Heart left ventricle (tissue), 13 donors: ENCODE data around the gene ANKRD39.

Experiments used
- POLR2A ChIP-seq, 2 donors: fragments of 450-650 bp; IDR thresholded peaks; one replicate each; pipeline ENCODE4 v1.6.1; 2017; ENCODE audit warnings: antibody characterized with exemption in 2 of 2, mild to moderate bottlenecking in 2 of 2, moderate library complexity in 2 of 2
- TF ChIP-seq, protein P1 (sequence below), 12 donors: fragments of 200-600 bp; sonication (generic) in 4 of 12; IDR thresholded peaks; one replicate each; pipeline versions ENCODE4 v1.5.0 to v1.8.0; 2018 to 2022; ENCODE audit warnings: antibody characterized with exemption in 12 of 12, mild to moderate bottlenecking in 5 of 12
- donor health status: ischemic (EF 13 %, LVEDD 7.1; RV severe dilation, severe dysfunction).
- donor health status: DM: no; HTN: yes; CAD: no.
- donor health status: DM: no; HTN: no; CAD: no.
- donor health status: ischemic (EF 25% LVEDD 6.9; RV normal size, moderate dysfunction).
- donor health status: ischemic (EF 25% LVEDD 5.7; RV mildly dilated, moderate dysfunction).
- donor health status: ischemic (EF 35%, LVEDD 5.7; RV mildly dilated, moderate dysfunction).
- donor health status: nonischemic (EF 11% LVEDD 7.7; RV severe dilation, severe dysfunction).
- donor health status: DM: yes; HTN: yes; CAD: no.
- donor health status: PGD.
- donor health status: ischemic (EF 29% LVEDD 5.4; RV normal size, mild dysfunction).
- donor health status: nonischemic (EF 23%, LVEDD 6.1; RV moderate dilation, normal function).

DNA sequence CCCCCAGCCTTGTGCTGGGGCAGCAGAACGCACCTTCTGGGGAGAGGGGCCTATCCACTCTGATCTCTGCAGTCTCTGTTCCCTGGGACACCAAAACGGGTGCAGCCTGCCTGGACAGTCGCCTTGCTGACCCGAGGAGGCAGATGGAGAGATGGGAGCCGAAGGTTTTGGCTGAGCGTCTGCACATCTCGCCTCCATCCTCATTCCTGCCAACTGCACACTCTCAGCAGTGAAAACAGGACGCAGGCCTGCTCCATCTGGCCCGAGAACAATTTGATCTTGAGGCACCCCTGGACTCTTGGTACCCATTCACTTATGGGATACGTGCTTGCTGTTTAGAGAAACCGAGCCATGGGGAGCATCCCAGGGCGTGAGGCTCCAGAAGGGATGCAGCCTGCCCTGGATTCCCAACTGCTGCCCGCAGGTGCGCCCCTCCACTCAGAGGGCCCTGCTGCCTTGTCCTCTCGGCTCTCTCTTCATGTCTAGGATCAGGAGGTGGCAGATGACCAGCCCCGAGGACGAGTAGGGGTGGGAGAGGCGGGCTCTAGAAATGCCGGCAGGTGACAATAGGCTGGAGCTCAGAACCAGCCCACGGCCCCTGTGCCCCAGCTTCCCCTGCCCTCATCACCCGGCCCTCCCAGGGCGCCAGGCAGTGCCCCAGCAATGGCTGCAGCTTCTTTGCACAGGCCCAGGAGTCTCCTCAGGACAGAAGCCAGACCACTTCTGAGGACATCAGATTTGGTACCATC is 21.2 kb upstream of the ANKRD39 start:
- TF ChIP-seq POLR2A (IDR thresholded peaks at IDR 0.05) = no peak
- TF ChIP-seq, protein P1, sequence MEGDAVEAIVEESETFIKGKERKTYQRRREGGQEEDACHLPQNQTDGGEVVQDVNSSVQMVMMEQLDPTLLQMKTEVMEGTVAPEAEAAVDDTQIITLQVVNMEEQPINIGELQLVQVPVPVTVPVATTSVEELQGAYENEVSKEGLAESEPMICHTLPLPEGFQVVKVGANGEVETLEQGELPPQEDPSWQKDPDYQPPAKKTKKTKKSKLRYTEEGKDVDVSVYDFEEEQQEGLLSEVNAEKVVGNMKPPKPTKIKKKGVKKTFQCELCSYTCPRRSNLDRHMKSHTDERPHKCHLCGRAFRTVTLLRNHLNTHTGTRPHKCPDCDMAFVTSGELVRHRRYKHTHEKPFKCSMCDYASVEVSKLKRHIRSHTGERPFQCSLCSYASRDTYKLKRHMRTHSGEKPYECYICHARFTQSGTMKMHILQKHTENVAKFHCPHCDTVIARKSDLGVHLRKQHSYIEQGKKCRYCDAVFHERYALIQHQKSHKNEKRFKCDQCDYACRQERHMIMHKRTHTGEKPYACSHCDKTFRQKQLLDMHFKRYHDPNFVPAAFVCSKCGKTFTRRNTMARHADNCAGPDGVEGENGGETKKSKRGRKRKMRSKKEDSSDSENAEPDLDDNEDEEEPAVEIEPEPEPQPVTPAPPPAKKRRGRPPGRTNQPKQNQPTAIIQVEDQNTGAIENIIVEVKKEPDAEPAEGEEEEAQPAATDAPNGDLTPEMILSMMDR (IDR thresholded peaks at IDR 0.05) = no peak
